Smooth muscle cell (in vitro differentiated cells): ENCODE data around the gene INTS6. TPM values are rescaled to one million over a fixed set of nuclear protein-coding genes. Genes with fewer than 3 reads are reported as not detected.

Experiments used
- DNase-seq: peaks from one replicate; lab custom pipeline; 2025; ENCODE audit not compliant: unreplicated experiment; lab: John Stamatoyannopoulos, UW
- H2AFZ ChIP-seq: fragments of 200-600 bp; sonication (generic); 2 replicates; pipeline ENCODE4 v1.6.0; 2016; ENCODE audit warnings: antibody characterized with exemption, low read depth, mild to moderate bottlenecking
- H3F3A ChIP-seq: fragments of 200-600 bp; sonication (generic); 2 replicates; pipeline ENCODE4 v1.6.0; 2017; ENCODE audit warnings: antibody characterized with exemption, low read depth
- H3K27ac ChIP-seq: fragments of 200-600 bp; sonication (generic); 2 replicates; pipeline ENCODE4 v1.5.1; 2016; ENCODE audit warnings: low read depth, mild to moderate bottlenecking
- H3K27me3 ChIP-seq: fragments of 200-600 bp; sonication (generic); 2 replicates; pipeline ENCODE4 v1.6.1; 2016; ENCODE audit warnings: low read depth, mild to moderate bottlenecking
- H3K36me3 ChIP-seq: fragments of 200-600 bp; sonication (generic); 2 replicates; pipeline ENCODE4 v1.5.1; 2016; ENCODE audit warnings: low read depth
- H3K4me1 ChIP-seq: fragments of 200-600 bp; sonication (generic); 2 replicates; pipeline ENCODE4 v1.5.1; 2016; ENCODE audit warnings: low read depth
- H3K4me2 ChIP-seq: fragments of 200-600 bp; sonication (generic); 2 replicates; pipeline ENCODE4 v1.6.0; 2016; ENCODE audit warnings: mild to moderate bottlenecking
- H3K4me3 ChIP-seq: fragments of 200-600 bp; sonication (generic); 2 replicates; pipeline ENCODE4 v1.5.1; 2016; ENCODE audit warnings: mild to moderate bottlenecking
- H3K79me2 ChIP-seq: fragments of 200-600 bp; sonication (generic); 2 replicates; pipeline ENCODE4 v1.6.0; 2016; ENCODE audit warnings: low read depth, mild to moderate bottlenecking
- H3K9ac ChIP-seq: fragments of 200-600 bp; sonication (generic); 2 replicates; pipeline ENCODE4 v1.6.0; 2016; ENCODE audit warnings: low read depth
- H3K9me3 ChIP-seq: fragments of 200-600 bp; sonication (generic); replicated peaks from 2 replicates; pipeline ENCODE4 v1.5.1; 2016; ENCODE audit warnings: low read depth
- H4K20me1 ChIP-seq: fragments of 200-600 bp; sonication (generic); 2 replicates; pipeline ENCODE4 v1.6.0; 2016; ENCODE audit warnings: low read depth
- CTCF ChIP-seq: fragments of 200-600 bp; sonication (generic); IDR thresholded peaks from 2 replicates; pipeline ENCODE4 v1.5.1; 2017; ENCODE audit warnings: borderline replicate concordance, mild to moderate bottlenecking, antibody characterized with exemption; ENCODE audit not compliant: insufficient read depth, poor library complexity, severe bottlenecking
- whole genome bisulfite sequencing: methylation state at CpG from one replicate; pipeline ENCODE4 v1.1.7; 2016; ENCODE audit warnings: low lambda C conversion rate; 5-methylcytosine and 5-hydroxymethylcytosine counted together
- polyA plus RNA-seq: library from polyadenylated mRNA; unstranded; fragments of >200 nt; fragmentation: Nextera tagmentation; extraction: Ambion mirVana; gene quantifications from 2 replicates; pipeline ENCODE4 v1.2.1, GENCODE V29; 2016
- total RNA-seq: library from RNA; depleted of rRNA; stranded (reverse); fragments of >200 nt; gene quantifications from 2 replicates; pipeline ENCODE4 v1.2.3, GENCODE V29; 2014

The INTS6 gene
- total and polyA plus RNA-seq, 2 experiments from 2014 or later, result 22.5 to 51.6 TPM

GRCh38 chr13:51501096-51501495, 48.3 kb upstream of the INTS6 start:
- no peak overlapping the region for H2AFZ ChIP-seq
- no peak for DNase-seq
- no peak for TF ChIP-seq CTCF
- no peak overlapping the region for H3K4me2 ChIP-seq
- no peaks in the 10 kb centered on the region for H3K79me2 ChIP-seq
- no peak overlapping the region for H3K9ac ChIP-seq
- H3F3A ChIP-seq, result no peaks in the 10 kb centered on the region
- H4K20me1 ChIP-seq, result no peaks in the 10 kb centered on the region
- no peak overlapping the region for H3K4me3 ChIP-seq
- 94% methylated on average over 4 of the region's 4 CpGs for WGBS
- H3K36me3 ChIP-seq, result no peaks in the 10 kb centered on the region
- H3K4me1 ChIP-seq, result no peaks in the 10 kb centered on the region
- no peaks in the 10 kb centered on the region for H3K9me3 ChIP-seq
- H3K27me3 ChIP-seq, result no peaks in the 10 kb centered on the region
- H3K27ac ChIP-seq, result no peak overlapping the region

- Histone ChIP-seq H3F3A (no peaks in the 10 kb centered on the region), H3K9ac (no peak overlapping the region), H4K20me1 (no peaks in the 10 kb centered on the region), H3K4me3 (no peak overlapping the region), H3K27ac (no peak overlapping the region), H3K36me3 (no peaks in the 10 kb centered on the region), H3K27me3 (no peaks in the 10 kb centered on the region), H3K9me3 (no peaks in the 10 kb centered on the region), H2AFZ (no peak overlapping the region), H3K4me1 (no peaks in the 10 kb centered on the region), H3K79me2 (no peaks in the 10 kb centered on the region), H3K4me2 (no peak overlapping the region)
- no peak for TF ChIP-seq CTCF
- WGBS, result 62% methylated on average over 2 of the region's 2 CpGs
- no peak for DNase-seq
Observed at GRCh38 chr13:51500687-51501086, 47.9 kb upstream of the INTS6 start.

- no peak for DNase-seq
- Histone ChIP-seq H3K9ac (no peak overlapping the region), H3F3A (no peaks in the 10 kb centered on the region), H3K4me3 (no peak overlapping the region), H3K36me3 (no peaks in the 10 kb centered on the region), H3K79me2 (no peaks in the 10 kb centered on the region), H3K9me3 (no peaks in the 10 kb centered on the region), H3K4me1 (no peaks in the 10 kb centered on the region), H3K27me3 (no peaks in the 10 kb centered on the region), H2AFZ (no peak overlapping the region), H3K27ac (no peak overlapping the region), H3K4me2 (no peak overlapping the region), H4K20me1 (no peaks in the 10 kb centered on the region)
- TF ChIP-seq CTCF, result no peak
- WGBS, result 91% methylated on average over 4 of the region's 4 CpGs
Observed at GRCh38 chr13:51499841-51500240, 47.0 kb upstream of the INTS6 start.

- no peak for DNase-seq
Observed at GRCh38 chr13:51495316-51495715, 42.5 kb upstream of the INTS6 start.

More at GRCh38 chr13:51495316-51495715, 42.5 kb upstream of the INTS6 start:
- Histone ChIP-seq H3K79me2 (no peaks in the 10 kb centered on the region), H3K27me3 (no peaks in the 10 kb centered on the region), H2AFZ (no peak overlapping the region), H3K9me3 (no peaks in the 10 kb centered on the region), H3K27ac (no peak overlapping the region), H4K20me1 (no peaks in the 10 kb centered on the region), H3K9ac (no peak overlapping the region), H3K4me3 (no peak overlapping the region), H3F3A (no peaks in the 10 kb centered on the region), H3K4me1 (peaks cover 2% of the 10 kb centered on the region), H3K4me2 (no peak overlapping the region), H3K36me3 (no peaks in the 10 kb centered on the region)
- TF ChIP-seq CTCF, result no peak
- WGBS, result 88% methylated on average over 1 of the region's 1 CpG
